GM18951 (cell line): ENCODE measurements around the gene SSBP3.

Experiments used
- POLR2A ChIP-seq: IDR thresholded peaks from 4 replicates; pipeline ENCODE4 v1.6.1; 2011; ENCODE audit warnings: mild to moderate bottlenecking; ENCODE audit not compliant: insufficient read length, insufficient read depth; ENCODE audit errors: extremely low read depth
- in situ Hi-C: fragments of 300-500 bp; cut with MboI; formaldehyde crosslinking; loops from one replicate; pipeline ENCODE4 v1.12.0; 2022; ENCODE audit warnings: low sequenced_read_pairs, mixed read lengths, inconsistent platforms; ENCODE audit not compliant: unreplicated experiment

Gene SSBP3

GRCh38 chr1:54296666-54297065 is 109.5 kb downstream of the SSBP3 start:
- no peak for TF ChIP-seq POLR2A
- in situ Hi-C loops = no loop called here

- in situ Hi-C loops = no loop called here
- no peak for TF ChIP-seq POLR2A
These were observed 111.3 kb downstream of the SSBP3 start for GRCh38 chr1:54294887-54295286.

- no peak for TF ChIP-seq POLR2A
- in situ Hi-C loops = no loop called here
These were observed 113.9 kb downstream of the SSBP3 start for GRCh38 chr1:54292002-54292911.

- no peak for TF ChIP-seq POLR2A
- in situ Hi-C loops = no loop called here
These were observed 114.8 kb downstream of the SSBP3 start for GRCh38 chr1:54291276-54292001.

- no peak for TF ChIP-seq POLR2A
These were observed 115.5 kb downstream of the SSBP3 start for GRCh38 chr1:54290506-54291184.

GRCh38 chr1:54289712-54290233 is 116.4 kb downstream of the SSBP3 start:
- in situ Hi-C loops = no loop called here
- TF ChIP-seq POLR2A = no peak

More at GRCh38 chr1:54290506-54291184, 115.5 kb downstream of the SSBP3 start:
- in situ Hi-C loops = no loop called here

- in situ Hi-C loops = no loop called here
- TF ChIP-seq POLR2A = no peak
These were observed 118.4 kb downstream of the SSBP3 start for GRCh38 chr1:54287801-54288211.

GRCh38 chr1:54287176-54287650 is 119.0 kb downstream of the SSBP3 start:
- TF ChIP-seq POLR2A = no peak

GRCh38 chr1:54285815-54286345 is 120.3 kb downstream of the SSBP3 start:
- no peak for TF ChIP-seq POLR2A
- in situ Hi-C loops = no loop called here

More at GRCh38 chr1:54287176-54287650, 119.0 kb downstream of the SSBP3 start:
- in situ Hi-C loops = no loop called here

- TF ChIP-seq POLR2A = no peak
- in situ Hi-C loops = no loop called here
These were observed 121.2 kb downstream of the SSBP3 start for GRCh38 chr1:54284781-54285529.

GRCh38 chr1:54283635-54284385 is 122.4 kb downstream of the SSBP3 start:
- in situ Hi-C loops = no loop called here
- no peak for TF ChIP-seq POLR2A
